Measurements from ENCODE around the gene CYTH1. TPM values are rescaled to one million over a fixed set of nuclear protein-coding genes. Genes with fewer than 3 reads are reported as not detected.

Gene CYTH1
- total and polyA plus RNA-seq, 10 of the 15 experiments (the other 5 are each of a cell fraction or from before 2014, with no cell fraction given) = 6.6 to 188 (median 145) TPM

GRCh38 chr17:78822552-78822951 lies 40.5 kb upstream of the CYTH1 start (continued):
- TF ChIP-seq TCF3 (IDR thresholded peaks at IDR 0.05; ENCODE audit: borderline replicate concordance, insufficient read depth, low read depth, low read length) = no peak
- TF ChIP-seq, protein P1, sequence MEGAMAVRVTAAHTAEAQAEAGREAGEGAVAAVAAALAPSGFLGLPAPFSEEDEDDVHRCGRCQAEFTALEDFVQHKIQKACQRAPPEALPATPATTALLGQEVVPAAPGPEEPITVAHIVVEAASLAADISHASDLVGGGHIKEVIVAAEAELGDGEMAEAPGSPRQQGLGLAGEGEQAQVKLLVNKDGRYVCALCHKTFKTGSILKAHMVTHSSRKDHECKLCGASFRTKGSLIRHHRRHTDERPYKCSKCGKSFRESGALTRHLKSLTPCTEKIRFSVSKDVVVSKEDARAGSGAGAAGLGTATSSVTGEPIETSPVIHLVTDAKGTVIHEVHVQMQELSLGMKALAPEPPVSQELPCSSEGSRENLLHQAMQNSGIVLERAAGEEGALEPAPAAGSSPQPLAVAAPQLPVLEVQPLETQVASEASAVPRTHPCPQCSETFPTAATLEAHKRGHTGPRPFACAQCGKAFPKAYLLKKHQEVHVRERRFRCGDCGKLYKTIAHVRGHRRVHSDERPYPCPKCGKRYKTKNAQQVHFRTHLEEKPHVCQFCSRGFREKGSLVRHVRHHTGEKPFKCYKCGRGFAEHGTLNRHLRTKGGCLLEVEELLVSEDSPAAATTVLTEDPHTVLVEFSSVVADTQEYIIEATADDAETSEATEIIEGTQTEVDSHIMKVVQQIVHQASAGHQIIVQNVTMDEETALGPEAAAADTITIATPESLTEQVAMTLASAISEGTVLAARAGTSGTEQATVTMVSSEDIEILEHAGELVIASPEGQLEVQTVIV (IDR thresholded peaks at IDR 0.05; ENCODE audit: borderline replicate concordance, partially characterized antibody) = no peak
- TF ChIP-seq NR2F1 (conservative IDR thresholded peaks at IDR 0.05) = no peak

GRCh38 chr17:78821961-78822360 lies 39.9 kb upstream of the CYTH1 start:
- Histone ChIP-seq H3K9ac (ENCODE audit: control insufficient read depth, insufficient read depth, low read length) (no peak overlapping the region), H3K27ac (ENCODE audit: control insufficient read depth, insufficient read depth) (no peak overlapping the region), H3K36me3 (ENCODE audit: control insufficient read depth in 2 of 2, insufficient read depth in 2 of 2, low read length in 1 of 2) (peaks cover 50 to 56% of the 10 kb centered on the region in 2 experiments), H3K4me2 (ENCODE audit: control insufficient read depth, insufficient read depth) (no peak overlapping the region), H3K4me1 (ENCODE audit: control insufficient read depth, insufficient read depth, low read length) (no peaks in the 10 kb centered on the region), H4K20me1 (ENCODE audit: control insufficient read depth, insufficient read depth) (no peaks in the 10 kb centered on the region), H3K27me3 (replicated peaks in 1 of 2; ENCODE audit: control insufficient read depth in 2 of 2, insufficient read depth in 2 of 2, low read length in 1 of 2) (no peaks in the 10 kb centered on the region), H3K9me3 (replicated peaks; ENCODE audit: control insufficient read depth, insufficient read depth, low read length) (no peaks in the 10 kb centered on the region), H2AFZ (ENCODE audit: control insufficient read depth, low read depth, low read length) (no peak overlapping the region), H3K4me3 (no peak overlapping the region), H3K79me2 (ENCODE audit: control insufficient read depth, insufficient read depth, low read length) (no peaks in the 10 kb centered on the region; the same call in 1 of the 2 replicates)
- no peak for FAIRE-seq
- DNase-seq (ENCODE audit: low read depth, low spot score) = no peak
- ChIA-PET SMC1A (ENCODE audit: uncharacterized antibody, unreplicated experiment) (no interaction called here), POLR2A (no interaction called here), CTCF (no interaction called here), RAD21 (ENCODE audit: unreplicated experiment) (no interaction called here)
- no peak for ATAC-seq
- TF ChIP-seq BCL11A (IDR thresholded peaks at IDR 0.05; ENCODE audit: low read depth, low read length) (no peak), NKRF (conservative IDR thresholded peaks at IDR 0.05) (no peak), POLR2AphosphoS5 (IDR thresholded peaks at IDR 0.05; ENCODE audit: low read length) (no peak), PAX8 (IDR thresholded peaks at IDR 0.05) (no peak), CBFB (IDR thresholded peaks at IDR 0.05; ENCODE audit: low read depth) (no peak), MEF2A (IDR thresholded peaks at IDR 0.05; ENCODE audit: insufficient read depth, low read depth, low read length) (no peak), YBX1 (IDR thresholded peaks at IDR 0.05) (no peak), PKNOX1 (IDR thresholded peaks at IDR 0.05) (no peak), CBX3 (IDR thresholded peaks at IDR 0.05; ENCODE audit: borderline replicate concordance, low read depth) (no peak), EGR1 (IDR thresholded peaks at IDR 0.05; ENCODE audit: borderline replicate concordance in 1 of 2, low read depth in 2 of 2, low read length in 2 of 2) (no peak)
- WGBS (ENCODE audit: insufficient coverage, insufficient replicate concordance, low lambda C conversion rate, missing lambda C conversion rate) = 100% methylated on average over 8 of the region's 8 CpGs
- no TSS peak for BruUV-seq (replicated peaks)
- intact Hi-C loops (cut with micrococcal nuclease; ENCODE audit: unreplicated experiment) = no loop called here
- in situ Hi-C loops (cut with MboI) = no loop called here

Data from GM12878 (cell line).